Measurements from ENCODE around the gene ITGA8.

DNA sequence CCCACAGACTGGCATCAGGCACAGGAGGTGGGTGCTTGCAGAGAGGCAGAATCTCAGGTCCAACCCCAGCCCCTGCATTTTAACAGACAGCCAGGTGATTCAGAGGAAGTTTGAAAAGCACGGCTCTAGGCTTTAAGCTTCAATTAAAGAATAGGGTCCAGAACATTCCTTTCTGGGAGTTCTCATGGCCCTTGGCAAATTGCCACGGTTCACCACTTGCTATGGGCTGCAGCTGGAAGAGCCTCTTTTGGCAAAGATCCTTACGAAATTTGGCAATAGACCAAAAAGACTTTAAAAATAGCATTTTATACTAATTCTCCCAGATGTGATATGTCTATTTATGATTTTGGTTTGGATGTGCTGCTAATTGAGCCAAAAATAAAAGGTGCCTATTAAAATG lies 148.1 kb downstream of the ITGA8 start:
- TF ChIP-seq USF2 (IDR thresholded peaks at IDR 0.05; ENCODE audit: low read depth, low read length) (no peak), FOS (IDR thresholded peaks at IDR 0.05; ENCODE audit: low read depth, low read length) (no peak), RFX5 (IDR thresholded peaks at IDR 0.05; ENCODE audit: low read depth, low read length) (no peak), CEBPB (IDR thresholded peaks at IDR 0.05; ENCODE audit: low read depth, low read length) (no peak), POLR2A (IDR thresholded peaks at IDR 0.05; ENCODE audit: low read depth, low read length) (no peak), CTCF (conservative IDR thresholded peaks at IDR 0.05; ENCODE audit: low read depth, low read length) (no peak), RAD21 (IDR thresholded peaks at IDR 0.05; ENCODE audit: low read length) (no peak), ELK1 (IDR thresholded peaks at IDR 0.05; ENCODE audit: borderline replicate concordance, low read depth, low read length) (no peak), NFE2L2 (IDR thresholded peaks at IDR 0.05; ENCODE audit: low read depth, low read length) (no peak), MAFK (IDR thresholded peaks at IDR 0.05; ENCODE audit: low read depth, low read length) (no peak), MXI1 (IDR thresholded peaks at IDR 0.05; ENCODE audit: borderline replicate concordance, low read depth, low read length) (no peak), MAZ (IDR thresholded peaks at IDR 0.05; ENCODE audit: borderline replicate concordance, low read depth, low read length) (no peak), RCOR1 (IDR thresholded peaks at IDR 0.05; ENCODE audit: insufficient replicate concordance, low read length) (no peak), SMC3 (IDR thresholded peaks at IDR 0.05; ENCODE audit: low read depth, low read length) (no peak)
